Left ventricle myocardium inferior (tissue), 1 donor: Measurements from ENCODE around the gene FNDC11. TPM values are rescaled to one million over a fixed set of nuclear protein-coding genes. Genes with fewer than 3 reads are reported as not detected.

Experiments used
- DNase-seq: peaks from one replicate; pipeline ENCODE4 v3.0.0-alpha.2; 2020
- H3K27ac ChIP-seq: fragments of 200-600 bp; replicated peaks from 2 replicates; pipeline ENCODE4 v1.8.0; 2021
- H3K27me3 ChIP-seq: fragments of 200-600 bp; 2 replicates; pipeline ENCODE4 v1.8.0; 2021; ENCODE audit warnings: low read depth
- H3K36me3 ChIP-seq: fragments of 200-600 bp; 2 replicates; pipeline ENCODE4 v1.8.0; 2021
- H3K4me1 ChIP-seq: fragments of 200-600 bp; 2 replicates; pipeline ENCODE4 v1.8.0; 2021
- H3K4me3 ChIP-seq: fragments of 200-600 bp; 2 replicates; pipeline ENCODE4 v1.8.0; 2021; ENCODE audit warnings: mild to moderate bottlenecking, moderate library complexity
- H3K9me3 ChIP-seq: fragments of 200-600 bp; replicated peaks from 2 replicates; pipeline ENCODE4 v1.8.0; 2021
- CTCF ChIP-seq: fragments of 200-600 bp; IDR thresholded peaks from 2 replicates; pipeline ENCODE4 v1.8.0; 2021; ENCODE audit warnings: antibody characterized with exemption, mild to moderate bottlenecking, borderline replicate concordance
- intact Hi-C: fragments of 100-400 bp; cut with micrococcal nuclease; formaldehyde crosslinking; loops from one replicate; pipeline ENCODE4 v1.11.0; 2022
- total RNA-seq: library from RNA; stranded (reverse); fragmentation: NEBNext Ultra II Directional; extraction: Animal tissue kit (Norgen Biotek cat#: 25700); gene quantifications from one replicate; pipeline ENCODE4 v1.2.1, GENCODE V29; 2021
- donor health status: DM: no; HTN: yes; CAD: no; lungs with severe emphysema.

Gene FNDC11
- total RNA-seq, 1 donor from 2014 or later: 0.14 TPM

GRCh38 chr20:63591786-63592355 lies 37.9 kb downstream of the FNDC11 start:
- H3K4me3 ChIP-seq: no peak overlapping the region
- TF ChIP-seq CTCF: no peak
- no peaks in the 10 kb centered on the region for H3K27me3 ChIP-seq
- no peaks in the 10 kb centered on the region for H3K9me3 ChIP-seq
- DNase-seq: no peak
- no peak overlapping the region for H3K27ac ChIP-seq
- H3K4me1 ChIP-seq: no peaks in the 10 kb centered on the region
- peaks cover 82% of the 10 kb centered on the region for H3K36me3 ChIP-seq
- intact Hi-C loops: no loop called here

GRCh38 chr20:63592661-63593060 lies 38.7 kb downstream of the FNDC11 start:
- TF ChIP-seq CTCF: no peak
- Histone ChIP-seq H3K9me3 (no peaks in the 10 kb centered on the region), H3K36me3 (peaks cover 87% of the 10 kb centered on the region), H3K4me3 (no peak overlapping the region), H3K27ac (no peak overlapping the region), H3K27me3 (no peaks in the 10 kb centered on the region), H3K4me1 (no peaks in the 10 kb centered on the region)
- intact Hi-C loops: no loop called here
- DNase-seq: no peak

GRCh38 chr20:63594043-63594561 lies 40.1 kb downstream of the FNDC11 start:
- Histone ChIP-seq H3K27me3 (no peaks in the 10 kb centered on the region), H3K4me1 (no peaks in the 10 kb centered on the region), H3K27ac (no peak overlapping the region), H3K9me3 (no peaks in the 10 kb centered on the region), H3K36me3 (peaks cover 89% of the 10 kb centered on the region), H3K4me3 (no peak overlapping the region)
- TF ChIP-seq CTCF: no peak
- intact Hi-C loops: no loop called here
- no peak for DNase-seq

GRCh38 chr20:63595416-63596127 lies 41.6 kb downstream of the FNDC11 start:
- TF ChIP-seq CTCF: no peak
- Histone ChIP-seq H3K27me3 (no peaks in the 10 kb centered on the region), H3K27ac (no peak overlapping the region), H3K4me1 (no peaks in the 10 kb centered on the region), H3K4me3 (no peak overlapping the region), H3K36me3 (peaks cover 87% of the 10 kb centered on the region), H3K9me3 (no peaks in the 10 kb centered on the region)
- intact Hi-C loops: no loop called here
- no peak for DNase-seq

GRCh38 chr20:63596423-63596822 lies 42.5 kb downstream of the FNDC11 start:
- Histone ChIP-seq H3K9me3 (no peaks in the 10 kb centered on the region), H3K36me3 (peaks cover 87% of the 10 kb centered on the region), H3K4me3 (no peak overlapping the region), H3K27ac (no peak overlapping the region), H3K4me1 (no peaks in the 10 kb centered on the region), H3K27me3 (no peaks in the 10 kb centered on the region)
- no peak for DNase-seq
- TF ChIP-seq CTCF: no peak
- intact Hi-C loops: no loop called here
